WTC11 (cell line): Measurements from ENCODE around the gene PTPRK. TPM values are rescaled to one million over a fixed set of nuclear protein-coding genes. Genes with fewer than 3 reads are reported as not detected.

Experiments used
- ATAC-seq: fragments of 200-7000 bp; cut with Tn5 transposase; 2 replicates; pipeline ENCODE4 v1.10.0; 2021; ENCODE audit warnings: mild to moderate bottlenecking, moderate library complexity
- CTCF ChIA-PET: fragments of 300-600 bp; sonication (Branson Sonifier 250); formaldehyde crosslinking; loops from one replicate; lab custom pipeline; 2021; ENCODE audit warnings: antibody characterized with exemption; lab: Charles Lee
- POLR2A ChIA-PET: fragments of 350-600 bp; sonication (Branson Sonifier 250); formaldehyde crosslinking; loops from one replicate; lab custom pipeline; 2021; ENCODE audit warnings: antibody characterized with exemption; lab: Charles Lee
- DNase-seq: peaks from one replicate; pipeline ENCODE4 v3.0.0; 2021; ENCODE audit warnings: low spot score
- H3K27ac Mint-ChIP-seq: 2 replicates; pipeline ENCODE4 v1.8.0; 2021; ENCODE audit warnings: mixed read lengths
- H3K27me3 Mint-ChIP-seq: 2 replicates; pipeline ENCODE4 v1.8.0; 2021; ENCODE audit warnings: low read depth, mild to moderate bottlenecking, moderate library complexity, mixed read lengths
- H3K36me3 Mint-ChIP-seq: 2 replicates; pipeline ENCODE4 v1.8.0; 2021; ENCODE audit warnings: mixed read lengths
- H3K4me1 Mint-ChIP-seq: 2 replicates; pipeline ENCODE4 v1.8.0; 2022; ENCODE audit warnings: mixed read lengths
- H3K4me3 Mint-ChIP-seq: 2 replicates; pipeline ENCODE4 v1.8.0; 2021; ENCODE audit warnings: mild to moderate bottlenecking, moderate library complexity, mixed read lengths
- H3K9me3 Mint-ChIP-seq: 2 replicates; pipeline ENCODE4 v1.8.0; 2021; ENCODE audit warnings: mixed read lengths
- AR ChIP-seq: fragments of 250-450 bp; sonication (Bioruptor Pico); IDR thresholded peaks from 2 replicates; pipeline ENCODE4 v1.9.0; 2021; ENCODE audit warnings: mild to moderate bottlenecking
- ARID4B ChIP-seq: sonication (generic); formaldehyde crosslinking; IDR thresholded peaks from 2 replicates; pipeline ENCODE4 v1.8.0; 2023; ENCODE audit warnings: missing genetic modification reagents, mild to moderate bottlenecking, borderline replicate concordance
- CBFB ChIP-seq: sonication (generic); formaldehyde crosslinking; IDR thresholded peaks from 2 replicates; pipeline ENCODE4 v1.8.1; 2022; ENCODE audit warnings: mild to moderate bottlenecking, low read depth, missing genetic modification reagents
- E2F4 ChIP-seq: sonication (generic); formaldehyde crosslinking; IDR thresholded peaks from 2 replicates; pipeline ENCODE4 v1.8.1; 2022; ENCODE audit warnings: low read depth, mild to moderate bottlenecking, moderate library complexity, missing genetic modification reagents, borderline replicate concordance
- ELF4 ChIP-seq: sonication (generic); formaldehyde crosslinking; IDR thresholded peaks from 2 replicates; pipeline ENCODE4 v1.8.1; 2022; ENCODE audit warnings: low read depth, mild to moderate bottlenecking, moderate library complexity, missing genetic modification reagents
- ESRRA ChIP-seq: sonication (generic); formaldehyde crosslinking; IDR thresholded peaks from 2 replicates; pipeline ENCODE4 v1.8.1; 2022; ENCODE audit warnings: mild to moderate bottlenecking, missing genetic modification reagents, borderline replicate concordance
- ETV6 ChIP-seq: sonication (generic); formaldehyde crosslinking; IDR thresholded peaks from 2 replicates; pipeline ENCODE4 v1.8.1; 2022; ENCODE audit warnings: mild to moderate bottlenecking, missing genetic modification reagents
- GRHL2 ChIP-seq: fragments of 250-450 bp; sonication (Bioruptor Pico); IDR thresholded peaks from 2 replicates; pipeline ENCODE4 v1.8.0; 2022; ENCODE audit warnings: mild to moderate bottlenecking, moderate library complexity; ENCODE audit not compliant: insufficient replicate concordance, severe bottlenecking
- IRF2 ChIP-seq: sonication (generic); formaldehyde crosslinking; IDR thresholded peaks from 2 replicates; pipeline ENCODE4 v1.8.0; 2022; ENCODE audit warnings: low read depth, missing genetic modification reagents, borderline replicate concordance
- NFATC4 ChIP-seq: fragments of 250-450 bp; sonication (Bioruptor Pico); IDR thresholded peaks from 2 replicates; pipeline ENCODE4 v1.9.0; 2021; ENCODE audit warnings: mild to moderate bottlenecking
- NFE2L1 ChIP-seq: sonication (generic); formaldehyde crosslinking; IDR thresholded peaks from 2 replicates; pipeline ENCODE4 v1.8.1; 2023; ENCODE audit warnings: missing genetic modification reagents
- NR2C2 ChIP-seq: sonication (generic); formaldehyde crosslinking; IDR thresholded peaks from 2 replicates; pipeline ENCODE4 v1.8.0; 2022; ENCODE audit warnings: mild to moderate bottlenecking, missing genetic modification reagents
- PREB ChIP-seq: sonication (generic); formaldehyde crosslinking; IDR thresholded peaks from 2 replicates; pipeline ENCODE4 v1.8.1; 2022; ENCODE audit warnings: mild to moderate bottlenecking, missing genetic modification reagents, moderate library complexity, borderline replicate concordance
- SOX15 ChIP-seq: fragments of 250-450 bp; sonication (Bioruptor Pico); IDR thresholded peaks from 2 replicates; pipeline ENCODE4 v1.9.0; 2021; ENCODE audit warnings: mild to moderate bottlenecking
- ZNF416 ChIP-seq: fragments of 250-450 bp; sonication (Bioruptor Pico); IDR thresholded peaks from 2 replicates; pipeline ENCODE4 v1.9.0; 2021; ENCODE audit warnings: mild to moderate bottlenecking, inconsistent platforms
- ZNF423 ChIP-seq: fragments of 250-450 bp; sonication (Bioruptor Pico); IDR thresholded peaks from 2 replicates; pipeline ENCODE4 v2.1.2; 2022; ENCODE audit warnings: mild to moderate bottlenecking, moderate library complexity
- ZNF425 ChIP-seq: fragments of 250-450 bp; sonication (Bioruptor Pico); conservative IDR thresholded peaks from 2 replicates; pipeline ENCODE4 v1.9.0; 2021; ENCODE audit warnings: mild to moderate bottlenecking
- ZSCAN18 ChIP-seq: fragments of 250-450 bp; sonication (Bioruptor Pico); IDR thresholded peaks from 2 replicates; pipeline ENCODE4 v2.1.2; 2022; ENCODE audit warnings: mild to moderate bottlenecking, moderate library complexity
- total RNA-seq: library from RNA; stranded (reverse); gene quantifications from 3 replicates; pipeline ENCODE4 v1.2.3, GENCODE V29; 2021
- TF ChIP-seq, protein P1 (sequence below): sonication (generic); formaldehyde crosslinking; conservative IDR thresholded peaks from 2 replicates; pipeline ENCODE4 v1.8.1; 2023; ENCODE audit warnings: mild to moderate bottlenecking, low read depth, missing genetic modification reagents, moderate library complexity
- TF ChIP-seq, protein P2 (sequence below): sonication (generic); formaldehyde crosslinking; IDR thresholded peaks from 2 replicates; pipeline ENCODE4 v1.8.0; 2022; ENCODE audit warnings: mild to moderate bottlenecking, missing genetic modification reagents

The PTPRK gene
- total RNA-seq, 1 experiment from 2014 or later = 44.8 TPM

DNA sequence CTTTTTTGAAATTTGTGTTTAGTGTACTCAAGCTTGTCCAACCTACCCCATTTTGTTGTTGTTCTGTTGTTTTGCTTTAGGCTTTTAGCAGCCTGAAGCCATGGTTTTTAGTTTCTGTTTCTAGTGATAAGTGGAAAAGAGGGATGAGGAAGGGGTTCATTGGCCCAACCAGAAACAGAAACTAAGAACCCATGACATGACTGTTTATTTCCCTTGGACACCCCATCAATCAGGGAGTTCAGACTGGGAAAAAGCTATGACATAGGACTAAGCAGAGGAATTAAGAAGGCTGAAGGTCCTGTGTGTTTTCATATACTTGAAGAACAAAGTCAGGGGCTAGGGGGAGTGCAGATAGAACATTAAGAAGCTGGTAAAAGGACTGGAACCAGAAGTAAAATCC, 425.0 kb downstream of the PTPRK start:
- TF ChIP-seq, protein P1, sequence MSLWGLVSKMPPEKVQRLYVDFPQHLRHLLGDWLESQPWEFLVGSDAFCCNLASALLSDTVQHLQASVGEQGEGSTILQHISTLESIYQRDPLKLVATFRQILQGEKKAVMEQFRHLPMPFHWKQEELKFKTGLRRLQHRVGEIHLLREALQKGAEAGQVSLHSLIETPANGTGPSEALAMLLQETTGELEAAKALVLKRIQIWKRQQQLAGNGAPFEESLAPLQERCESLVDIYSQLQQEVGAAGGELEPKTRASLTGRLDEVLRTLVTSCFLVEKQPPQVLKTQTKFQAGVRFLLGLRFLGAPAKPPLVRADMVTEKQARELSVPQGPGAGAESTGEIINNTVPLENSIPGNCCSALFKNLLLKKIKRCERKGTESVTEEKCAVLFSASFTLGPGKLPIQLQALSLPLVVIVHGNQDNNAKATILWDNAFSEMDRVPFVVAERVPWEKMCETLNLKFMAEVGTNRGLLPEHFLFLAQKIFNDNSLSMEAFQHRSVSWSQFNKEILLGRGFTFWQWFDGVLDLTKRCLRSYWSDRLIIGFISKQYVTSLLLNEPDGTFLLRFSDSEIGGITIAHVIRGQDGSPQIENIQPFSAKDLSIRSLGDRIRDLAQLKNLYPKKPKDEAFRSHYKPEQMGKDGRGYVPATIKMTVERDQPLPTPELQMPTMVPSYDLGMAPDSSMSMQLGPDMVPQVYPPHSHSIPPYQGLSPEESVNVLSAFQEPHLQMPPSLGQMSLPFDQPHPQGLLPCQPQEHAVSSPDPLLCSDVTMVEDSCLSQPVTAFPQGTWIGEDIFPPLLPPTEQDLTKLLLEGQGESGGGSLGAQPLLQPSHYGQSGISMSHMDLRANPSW (CRISPR knock-in tag) = no peak
- TF ChIP-seq NR2C2 (CRISPR knock-in tag) = no peak
- no peak for TF ChIP-seq PREB (CRISPR knock-in tag)
- TF ChIP-seq ZNF425 (CRISPR knock-in tag) = no peak
- TF ChIP-seq IRF2 (CRISPR knock-in tag) = no peak
- TF ChIP-seq ZNF416 (CRISPR knock-in tag) = no peak
- TF ChIP-seq, protein P2, sequence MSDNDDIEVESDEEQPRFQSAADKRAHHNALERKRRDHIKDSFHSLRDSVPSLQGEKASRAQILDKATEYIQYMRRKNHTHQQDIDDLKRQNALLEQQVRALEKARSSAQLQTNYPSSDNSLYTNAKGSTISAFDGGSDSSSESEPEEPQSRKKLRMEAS (CRISPR knock-in tag) = no peak
- TF ChIP-seq NFE2L1 (CRISPR knock-in tag) = no peak
- no peak for TF ChIP-seq ESRRA
- TF ChIP-seq ZNF423 (CRISPR knock-in tag) = no peak
- no peak for TF ChIP-seq ELF4 (CRISPR knock-in tag)
- no peak for TF ChIP-seq ARID4B (CRISPR knock-in tag)
- TF ChIP-seq NFATC4 = no peak
- no peak for TF ChIP-seq ETV6 (CRISPR knock-in tag)
- TF ChIP-seq GRHL2 (CRISPR knock-in tag) = no peak
- TF ChIP-seq E2F4 = no peak
- no peak for TF ChIP-seq SOX15 (CRISPR knock-in tag)
- TF ChIP-seq CBFB (CRISPR knock-in tag) = no peak
- TF ChIP-seq AR (CRISPR knock-in tag) = no peak
- TF ChIP-seq ZSCAN18 (CRISPR knock-in tag) = no peak
- DNase-seq (no peak), ATAC-seq (no peak)
- ChIA-PET CTCF (no interaction called here), POLR2A (no interaction called here)
- peak overlapping the region; percentile 39; the same call in 1 of the 2 replicates for H3K27ac Mint-ChIP-seq
- no peaks in the 10 kb centered on the region for H3K9me3 Mint-ChIP-seq
- no peak overlapping the region for H3K4me3 Mint-ChIP-seq
- H3K27me3 Mint-ChIP-seq = no peaks in the 10 kb centered on the region
- peaks cover 11% of the 10 kb centered on the region for H3K4me1 Mint-ChIP-seq
- H3K36me3 Mint-ChIP-seq = no peaks in the 10 kb centered on the region
